H9 (cell line): ENCODE measurements around the gene STX10. TPM values are rescaled to one million over a fixed set of nuclear protein-coding genes. Genes with fewer than 3 reads are reported as not detected.
"Not testable (repeated sequence)": the region's sequence is repeated elsewhere in the genome, so short reads cannot be mapped to it uniquely, and the experiment has no call there.

Experiments
- DNase-seq: peaks from one replicate; pipeline ENCODE4 v3.0.0-alpha.2; 2017
- H2AFZ ChIP-seq: one replicate; pipeline ENCODE4 v1.6.1; 2013; ENCODE audit warnings: mild to moderate bottlenecking, low read length, control low read depth, moderate library complexity
- H2AK5ac ChIP-seq: 2 replicates; pipeline ENCODE4 v1.6.1; 2013; ENCODE audit warnings: low read length, control low read depth, mixed read lengths; ENCODE audit not compliant: insufficient read length
- H2BK120ac ChIP-seq: one replicate; pipeline ENCODE4 v1.6.1; 2013; ENCODE audit warnings: low read depth, mild to moderate bottlenecking, low read length, control low read depth, inconsistent platforms; ENCODE audit not compliant: poor library complexity, severe bottlenecking
- H2BK12ac ChIP-seq: 2 replicates; pipeline ENCODE4 v1.6.1; 2013; ENCODE audit warnings: low read length, control low read depth, mixed read lengths, low read depth; ENCODE audit not compliant: insufficient read length
- H2BK15ac ChIP-seq: 2 replicates; pipeline ENCODE4 v1.6.1; 2013; ENCODE audit warnings: low read depth, low read length, control low read depth
- H2BK20ac ChIP-seq: one replicate; pipeline ENCODE4 v1.6.1; 2013; ENCODE audit warnings: low read depth, mild to moderate bottlenecking, low read length, control low read depth, inconsistent platforms; ENCODE audit not compliant: poor library complexity, severe bottlenecking
- H2BK5ac ChIP-seq: 2 replicates; pipeline ENCODE4 v1.6.1; 2013; ENCODE audit warnings: low read length, control low read depth, mixed read lengths; ENCODE audit not compliant: insufficient read length
- H3K14ac ChIP-seq: 2 replicates; pipeline ENCODE4 v1.6.1; 2013; ENCODE audit warnings: low read length, control low read depth; ENCODE audit not compliant: insufficient read depth
- H3K18ac ChIP-seq: 2 replicates; pipeline ENCODE4 v1.6.1; 2013; ENCODE audit warnings: low read depth, mild to moderate bottlenecking, mixed read lengths, low read length, control low read depth; ENCODE audit not compliant: insufficient read length
- H3K23ac ChIP-seq: 2 replicates; pipeline ENCODE4 v1.6.1; 2013; ENCODE audit warnings: low read length, control low read depth, mixed read lengths, low read depth; ENCODE audit not compliant: insufficient read length
- H3K23me2 ChIP-seq: 2 replicates; pipeline ENCODE4 v1.6.1; 2013; ENCODE audit warnings: low read depth, mild to moderate bottlenecking, mixed read lengths, low read length, control low read depth; ENCODE audit not compliant: insufficient read length, poor library complexity, severe bottlenecking
- H3K27ac ChIP-seq: 2 replicates; pipeline ENCODE4 v1.5.1; 2013; ENCODE audit warnings: low read length, control low read depth, mixed read lengths, low read depth; ENCODE audit not compliant: insufficient read length
- H3K27me3 ChIP-seq: 2 replicates; pipeline ENCODE4 v1.6.1; 2013; ENCODE audit warnings: low read length, control low read depth, inconsistent platforms; ENCODE audit not compliant: insufficient read depth
- H3K4ac ChIP-seq: 2 replicates; pipeline ENCODE4 v1.6.1; 2013; ENCODE audit warnings: low read depth, mild to moderate bottlenecking, control low read depth, inconsistent platforms, low read length, moderate library complexity
- H3K4me1 ChIP-seq: 2 replicates; pipeline ENCODE4 v1.6.1; 2013; ENCODE audit warnings: low read length, control low read depth, inconsistent platforms; ENCODE audit not compliant: insufficient read depth
- H3K4me2 ChIP-seq: 2 replicates; pipeline ENCODE4 v1.6.1; 2013; ENCODE audit warnings: low read length, control low read depth, mixed read lengths; ENCODE audit not compliant: insufficient read length, insufficient read depth
- H3K56ac ChIP-seq: 2 replicates; pipeline ENCODE4 v1.6.1; 2013; ENCODE audit warnings: low read depth, mild to moderate bottlenecking, mixed read lengths, low read length, control low read depth; ENCODE audit not compliant: insufficient read length
- H3K79me1 ChIP-seq: 2 replicates; pipeline ENCODE4 v1.6.1; 2013; ENCODE audit warnings: low read depth, mild to moderate bottlenecking, moderate library complexity, low read length, control low read depth, inconsistent platforms; ENCODE audit not compliant: insufficient read depth, poor library complexity, severe bottlenecking
- H3K79me2 ChIP-seq: 2 replicates; pipeline ENCODE4 v1.6.1; 2013; ENCODE audit warnings: low read length, control low read depth, inconsistent platforms; ENCODE audit not compliant: insufficient read depth
- H3K9ac ChIP-seq: 2 replicates; pipeline ENCODE4 v1.6.1; 2013; ENCODE audit warnings: low read length, control low read depth, mixed read lengths; ENCODE audit not compliant: insufficient read length; ENCODE audit errors: extremely low read depth
- H3K9me3 ChIP-seq: one replicate; pipeline ENCODE4 v1.6.1; 2013; ENCODE audit warnings: low read depth, low read length, inconsistent platforms; ENCODE audit not compliant: control insufficient read depth
- H3T11ph ChIP-seq: one replicate; pipeline ENCODE4 v1.6.1; 2013; ENCODE audit warnings: mild to moderate bottlenecking, low read length, control low read depth, inconsistent platforms
- H4K20me1 ChIP-seq: one replicate; pipeline ENCODE4 v1.6.1; 2013; ENCODE audit not compliant: control insufficient read depth, insufficient read length, insufficient read depth
- H4K5ac ChIP-seq: 2 replicates; pipeline ENCODE4 v1.6.1; 2013; ENCODE audit warnings: low read depth, mild to moderate bottlenecking, mixed read lengths, low read length, control low read depth; ENCODE audit not compliant: insufficient read length
- H4K8ac ChIP-seq: replicated peaks from 2 replicates; pipeline ENCODE4 v1.6.1; 2013; ENCODE audit warnings: low read length, control low read depth, mixed read lengths, low read depth; ENCODE audit not compliant: insufficient read length
- H4K91ac ChIP-seq: 2 replicates; pipeline ENCODE4 v1.6.1; 2013; ENCODE audit warnings: low read depth, mild to moderate bottlenecking, moderate library complexity, mixed read lengths, low read length, control low read depth; ENCODE audit not compliant: insufficient read length
- H3K27ac Mint-ChIP-seq, 3 experiments: 2 replicates in 2 of 3; 3 replicates in 1 of 3; pipeline ENCODE4 v1.8.0; 2020 to 2021; ENCODE audit warnings: mixed read lengths in 3 of 3, mild to moderate bottlenecking in 1 of 3, moderate library complexity in 1 of 3
- H3K27me3 Mint-ChIP-seq: 2 replicates; pipeline ENCODE4 v1.8.0; 2021; ENCODE audit warnings: low read depth, mild to moderate bottlenecking, moderate library complexity, mixed read lengths
- H3K36me3 Mint-ChIP-seq, 3 experiments: 2 replicates in 2 of 3; 3 replicates in 1 of 3; pipeline ENCODE4 v1.8.0; 2020 to 2021; ENCODE audit warnings: low read depth in 3 of 3, mixed read lengths in 3 of 3; ENCODE audit not compliant: insufficient read depth in 1 of 3
- H3K4me1 Mint-ChIP-seq, 2 experiments: 2 replicates each; pipeline ENCODE4 v1.8.0; 2020; ENCODE audit warnings: mixed read lengths in 2 of 2
- H3K4me3 Mint-ChIP-seq, 2 experiments: 2 replicates in 1 of 2; 3 replicates in 1 of 2; pipeline ENCODE4 v1.8.0; 2020 to 2021; ENCODE audit warnings: mild to moderate bottlenecking in 2 of 2, mixed read lengths in 2 of 2, moderate library complexity in 1 of 2
- H3K9me3 Mint-ChIP-seq, 2 experiments: 2 replicates in 1 of 2; 3 replicates in 1 of 2; pipeline ENCODE4 v1.8.0; 2020; ENCODE audit warnings: mild to moderate bottlenecking in 2 of 2, mixed read lengths in 2 of 2, moderate library complexity in 1 of 2
- WGBS: extraction: QIAGEN DNeasy Blood & Tissue Kit; methylation state at CpG from one replicate; pipeline ENCODE4 v1.1.7; 2013; ENCODE audit warnings: missing lambda C conversion rate, low lambda C conversion rate, mixed read lengths; ENCODE audit not compliant: insufficient read length; ENCODE audit errors: extremely low coverage; 5-methylcytosine and 5-hydroxymethylcytosine counted together
- total RNA-seq: library from RNA; stranded (reverse); gene quantifications from 2 replicates; pipeline ENCODE4 v1.2.1, GENCODE V29; 2021
- TF ChIP-seq, protein P1 (sequence below): fragments of 200-600 bp; sonication (generic); conservative IDR thresholded peaks from 3 replicates; pipeline ENCODE4 v1.8.0; 2021; ENCODE audit warnings: antibody characterized with exemption, mild to moderate bottlenecking

The STX10 gene
- total RNA-seq, 1 experiment from 2014 or later, result 39.4 TPM

GRCh38 chr19:13181747-13182388 is 31.7 kb upstream of the STX10 start:
- H3K4me3 Mint-ChIP-seq, result no peak overlapping the region
- Histone ChIP-seq H2BK15ac (no peak overlapping the region), H2AFZ (no peak overlapping the region)

DNA sequence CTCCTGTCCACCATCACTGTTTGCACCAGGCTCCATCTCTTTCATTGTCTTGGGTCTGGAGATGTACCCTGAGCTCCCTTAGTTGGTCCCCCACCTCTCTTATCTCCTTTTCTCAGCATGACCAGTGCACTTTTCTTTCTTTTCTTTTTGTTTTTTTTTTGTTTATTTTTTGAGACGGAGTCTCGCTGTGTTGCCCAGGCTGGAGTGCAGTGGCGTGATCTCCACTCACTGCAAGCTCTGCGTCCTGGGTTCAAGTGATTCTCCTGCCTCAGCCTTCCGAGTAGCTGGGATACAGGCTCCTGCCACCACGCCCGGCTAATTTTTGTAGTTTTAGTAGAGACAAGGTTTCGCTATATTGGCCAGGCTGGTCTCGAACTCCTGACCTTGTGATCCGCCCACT is 28.1 kb upstream of the STX10 start:
- not testable (repeated sequence) for H3K23me2 ChIP-seq, H2BK15ac ChIP-seq, H2BK20ac ChIP-seq, H4K20me1 ChIP-seq, H2BK120ac ChIP-seq, H2AK5ac ChIP-seq, H3K9me3 ChIP-seq, H3K4me1 ChIP-seq, H3K9ac ChIP-seq, H2BK5ac ChIP-seq, H3K9me3 Mint-ChIP-seq, H2AFZ ChIP-seq, H3T11ph ChIP-seq, H3K27me3 Mint-ChIP-seq, H3K14ac ChIP-seq, H3K27me3 ChIP-seq, H3K4me1 Mint-ChIP-seq, H3K27ac ChIP-seq, H4K5ac ChIP-seq, H4K91ac ChIP-seq, H3K4me3 Mint-ChIP-seq, H3K36me3 Mint-ChIP-seq, H4K8ac ChIP-seq, H3K27ac Mint-ChIP-seq, H3K79me1 ChIP-seq, H3K4ac ChIP-seq, H3K23ac ChIP-seq, H3K79me2 ChIP-seq, H2BK12ac ChIP-seq, H3K18ac ChIP-seq, H3K4me2 ChIP-seq, DNase-seq, H3K56ac ChIP-seq
- WGBS, result no CpG with 5 or more reads among the region's 10 CpGs

More at GRCh38 chr19:13181747-13182388, 31.7 kb upstream of the STX10 start:
- no peak overlapping the region for H3T11ph ChIP-seq
- H4K20me1 ChIP-seq, result no peaks in the 10 kb centered on the region
- DNase-seq, result no peak
- peaks cover 2% of the 10 kb centered on the region for H3K27me3 Mint-ChIP-seq
- H2BK5ac ChIP-seq, result no peak overlapping the region
- H3K9me3 Mint-ChIP-seq, result no peaks in the 10 kb centered on the region
- H2BK120ac ChIP-seq, result no peak overlapping the region
- H3K27ac ChIP-seq, result no peak overlapping the region
- no peak overlapping the region for H3K18ac ChIP-seq
- WGBS, result no CpG with 5 or more reads among the region's 16 CpGs
- H4K5ac ChIP-seq, result no peak overlapping the region
- H3K23ac ChIP-seq, result no peak overlapping the region
- peak overlapping the region; percentile 49; the same call in 1 of the 2 replicates for H3K14ac ChIP-seq
- H3K9ac ChIP-seq, result no peak overlapping the region
- no peak overlapping the region for H2BK12ac ChIP-seq
- H3K4me1 ChIP-seq, result no peaks in the 10 kb centered on the region
- H4K8ac ChIP-seq, result peak overlapping the region; percentile 24
- TF ChIP-seq, protein P1, sequence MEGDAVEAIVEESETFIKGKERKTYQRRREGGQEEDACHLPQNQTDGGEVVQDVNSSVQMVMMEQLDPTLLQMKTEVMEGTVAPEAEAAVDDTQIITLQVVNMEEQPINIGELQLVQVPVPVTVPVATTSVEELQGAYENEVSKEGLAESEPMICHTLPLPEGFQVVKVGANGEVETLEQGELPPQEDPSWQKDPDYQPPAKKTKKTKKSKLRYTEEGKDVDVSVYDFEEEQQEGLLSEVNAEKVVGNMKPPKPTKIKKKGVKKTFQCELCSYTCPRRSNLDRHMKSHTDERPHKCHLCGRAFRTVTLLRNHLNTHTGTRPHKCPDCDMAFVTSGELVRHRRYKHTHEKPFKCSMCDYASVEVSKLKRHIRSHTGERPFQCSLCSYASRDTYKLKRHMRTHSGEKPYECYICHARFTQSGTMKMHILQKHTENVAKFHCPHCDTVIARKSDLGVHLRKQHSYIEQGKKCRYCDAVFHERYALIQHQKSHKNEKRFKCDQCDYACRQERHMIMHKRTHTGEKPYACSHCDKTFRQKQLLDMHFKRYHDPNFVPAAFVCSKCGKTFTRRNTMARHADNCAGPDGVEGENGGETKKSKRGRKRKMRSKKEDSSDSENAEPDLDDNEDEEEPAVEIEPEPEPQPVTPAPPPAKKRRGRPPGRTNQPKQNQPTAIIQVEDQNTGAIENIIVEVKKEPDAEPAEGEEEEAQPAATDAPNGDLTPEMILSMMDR, result no peak
- no peak overlapping the region for H2BK20ac ChIP-seq
- H3K4ac ChIP-seq, result no peak overlapping the region
- no peak overlapping the region for H2AK5ac ChIP-seq
- H3K27me3 ChIP-seq, result no peaks in the 10 kb centered on the region
- H3K4me2 ChIP-seq, result no peak overlapping the region
- H3K4me1 Mint-ChIP-seq, result 0 out of 4 replicates have a peak, but pooled peaks cover 0 to 3% of the 10 kb centered on the region in 2 experiments
- H3K56ac ChIP-seq, result no peak overlapping the region
- no peaks in the 10 kb centered on the region for H3K23me2 ChIP-seq
- peaks cover 0 to 4% (median 3%) of the 10 kb centered on the region in 3 experiments; a peak in 3 of 7 replicates for H3K36me3 Mint-ChIP-seq
- H3K9me3 ChIP-seq, result no peaks in the 10 kb centered on the region
- no peak overlapping the region for H4K91ac ChIP-seq
- peak overlapping the region; percentile 72 to 86 (median 77); a peak in 3 of 7 replicates for H3K27ac Mint-ChIP-seq
- no peaks in the 10 kb centered on the region for H3K79me1 ChIP-seq
- no peaks in the 10 kb centered on the region for H3K79me2 ChIP-seq
